GM18519 (cell line): ENCODE data around the gene ANKRD24.
"Not testable (repeated sequence)": the region's sequence is repeated elsewhere in the genome, so short reads cannot be mapped to it uniquely, and the experiment has no call there.

Experiments used
- ATAC-seq: cut with Tn5 transposase; IDR thresholded peaks from one replicate; pipeline ENCODE4 v1.9.1; 2021; ENCODE audit warnings: mild to moderate bottlenecking, moderate library complexity; ENCODE audit not compliant: unreplicated experiment, low FRiP score

The ANKRD24 gene

GRCh38 chr19:4228765-4229178, 46.3 kb downstream of the ANKRD24 start:
- no peak for ATAC-seq

GRCh38 chr19:4229179-4229931, 46.9 kb downstream of the ANKRD24 start, which contains the start of gene EBI3:
Gene EBI3 (plus strand): TSS chr19:4229523. CDS start chr19:4229551, 28 bp downstream.
- no peak for ATAC-seq

- ATAC-seq = not testable (repeated sequence)
Observed at GRCh38 chr19:4230237-4230636, 47.7 kb downstream of the ANKRD24 start.

DNA sequence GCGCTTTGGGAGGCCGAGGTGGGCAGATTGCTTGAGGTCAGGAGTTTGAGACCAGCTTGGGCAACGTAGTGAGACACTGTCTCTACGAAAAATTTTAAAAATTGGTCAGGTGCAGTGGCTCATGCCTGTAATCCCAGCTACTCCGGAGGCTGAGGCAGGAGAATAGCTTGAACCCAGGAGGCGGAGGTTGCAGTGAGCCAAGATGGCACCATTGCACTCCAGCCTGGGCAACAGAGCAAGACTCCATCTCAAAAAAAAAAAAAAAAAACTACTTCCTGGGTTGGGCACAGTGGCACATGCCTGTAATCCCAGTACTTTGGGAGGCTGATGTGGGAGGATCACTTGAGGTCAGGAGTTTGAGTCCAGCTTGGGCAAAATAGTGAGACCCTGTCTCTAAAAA, 49.0 kb downstream of the ANKRD24 start:
- ATAC-seq = not testable (repeated sequence)

DNA sequence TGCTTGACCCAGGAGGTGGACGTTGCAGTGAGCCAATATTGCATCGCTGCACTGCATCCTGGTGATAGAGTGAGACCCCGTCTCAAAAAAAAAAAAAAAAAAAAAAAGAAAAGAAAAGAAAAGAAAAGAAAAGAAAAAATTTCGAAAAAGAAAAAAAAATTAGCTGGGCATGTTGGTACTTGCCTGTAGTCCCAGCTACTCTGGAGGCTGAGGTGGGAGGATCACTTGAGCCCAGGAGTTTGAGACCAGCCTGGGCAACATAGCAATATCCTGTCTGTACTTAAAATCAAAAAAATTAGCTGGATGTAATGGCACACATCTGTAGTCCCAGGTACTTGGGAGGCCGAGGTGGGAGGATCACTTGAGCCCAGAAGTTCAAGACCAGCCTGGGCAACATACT, 49.6 kb downstream of the ANKRD24 start:
- not testable (repeated sequence) for ATAC-seq

- no peak for ATAC-seq
Observed at GRCh38 chr19:4232614-4233281, 50.3 kb downstream of the ANKRD24 start.

GRCh38 chr19:4233282-4233853, 50.9 kb downstream of the ANKRD24 start:
- ATAC-seq = no peak

DNA sequence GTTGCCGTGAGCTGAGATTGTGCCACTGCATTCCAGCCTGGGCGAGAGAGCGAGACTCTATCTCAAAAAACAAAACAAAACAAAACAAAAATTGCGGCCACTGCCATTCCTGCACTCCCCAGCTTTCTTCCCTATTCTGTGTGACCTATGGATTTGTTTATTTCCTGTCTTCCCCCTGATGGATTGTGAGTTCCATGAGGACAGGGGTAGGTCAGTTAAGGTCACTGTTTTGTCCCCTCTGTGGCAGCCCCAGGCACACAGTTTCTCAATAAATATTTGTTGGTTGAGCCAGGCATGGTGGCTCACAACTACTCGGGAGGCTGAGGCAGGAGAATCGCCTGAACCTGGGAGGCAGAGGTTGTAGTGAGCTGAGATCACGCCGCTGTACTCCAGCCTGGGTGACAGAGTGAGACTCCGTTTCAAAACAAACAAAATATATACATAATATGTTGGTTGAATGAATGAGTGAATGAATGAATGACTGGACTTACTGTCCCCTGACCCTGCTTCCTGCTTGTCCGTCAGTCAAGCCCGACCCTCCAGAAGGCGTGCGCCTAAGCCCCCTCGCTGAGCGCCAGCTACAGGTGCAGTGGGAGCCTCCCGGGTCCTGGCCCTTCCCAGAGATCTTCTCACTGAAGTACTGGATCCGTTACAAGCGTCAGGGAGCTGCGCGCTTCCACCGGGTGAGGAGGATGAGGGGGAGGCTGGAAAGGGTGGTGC, 51.8 kb downstream of the ANKRD24 start:
- no peak for ATAC-seq

GRCh38 chr19:4234862-4235201, 52.3 kb downstream of the ANKRD24 start:
- no peak for ATAC-seq

DNA sequence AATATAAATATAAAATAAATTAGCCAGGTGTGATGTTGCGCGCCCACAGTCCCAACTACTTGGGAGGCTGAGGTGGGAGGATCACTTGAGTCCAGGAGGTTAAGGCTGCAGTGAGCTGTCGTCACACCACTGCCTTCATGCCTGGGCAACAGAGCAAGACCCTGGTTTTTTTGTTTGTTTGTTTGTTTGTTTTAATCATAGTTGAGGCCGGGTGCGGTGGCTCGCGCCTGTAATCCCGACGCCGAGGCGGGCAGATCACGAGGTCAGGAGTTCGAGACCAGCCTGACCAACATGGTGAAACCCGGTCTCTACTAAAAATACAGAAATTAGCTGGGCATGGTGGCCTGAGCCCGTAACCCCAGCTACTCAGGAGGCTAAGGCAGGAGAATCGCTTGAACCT, 55.0 kb downstream of the ANKRD24 start:
- ATAC-seq = not testable (repeated sequence)

- no peak for ATAC-seq
Observed at GRCh38 chr19:4238831-4239230, 56.3 kb downstream of the ANKRD24 start.

DNA sequence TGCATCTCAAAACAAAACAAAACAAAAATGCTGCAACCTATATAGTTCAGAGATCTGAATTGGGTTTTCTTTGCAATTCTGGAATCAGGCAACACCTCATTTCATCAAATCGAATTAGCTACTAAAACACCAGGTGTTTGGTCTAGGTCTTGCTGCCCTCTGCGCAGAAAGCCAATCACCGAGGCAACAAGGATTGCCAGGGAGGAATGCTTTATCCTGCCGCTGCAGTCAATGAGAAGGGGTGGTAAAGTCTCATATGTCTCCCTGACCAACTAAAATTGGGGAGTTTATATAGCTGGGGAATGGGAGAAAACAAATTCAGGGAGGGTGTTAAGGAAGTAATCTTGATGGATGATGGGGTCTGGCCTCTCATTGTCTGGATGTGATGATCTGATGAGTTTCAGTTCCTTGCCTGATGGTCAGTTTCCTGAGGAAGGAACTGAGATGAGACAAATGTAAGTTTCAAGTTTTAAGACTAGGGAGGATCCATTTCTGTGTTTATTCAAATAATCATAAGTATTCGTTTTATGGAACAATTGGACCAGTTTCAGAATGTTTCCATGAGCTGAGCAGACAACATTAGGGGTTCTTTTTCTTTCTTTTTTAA, 59.4 kb downstream of the ANKRD24 start:
- ATAC-seq = no peak

DNA sequence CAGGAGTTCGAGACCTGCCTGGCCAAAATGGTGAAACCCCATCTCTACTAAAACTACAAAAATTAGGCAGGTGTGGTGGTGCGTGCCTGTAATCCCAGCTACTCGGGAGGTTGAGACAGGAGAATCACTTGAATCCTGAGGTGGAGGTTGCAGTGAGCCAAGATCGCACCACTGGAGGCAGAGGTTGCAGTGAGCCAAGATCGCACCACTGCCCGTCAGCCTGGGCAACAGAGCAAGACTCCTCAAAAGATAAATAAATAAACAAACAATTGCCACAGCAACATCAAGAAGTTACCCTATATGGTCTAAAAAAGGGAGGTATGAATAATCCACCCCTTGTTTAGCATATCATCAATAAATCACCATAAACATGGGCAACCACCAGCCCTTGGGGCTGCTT, 63.4 kb downstream of the ANKRD24 start:
- not testable (repeated sequence) for ATAC-seq

DNA sequence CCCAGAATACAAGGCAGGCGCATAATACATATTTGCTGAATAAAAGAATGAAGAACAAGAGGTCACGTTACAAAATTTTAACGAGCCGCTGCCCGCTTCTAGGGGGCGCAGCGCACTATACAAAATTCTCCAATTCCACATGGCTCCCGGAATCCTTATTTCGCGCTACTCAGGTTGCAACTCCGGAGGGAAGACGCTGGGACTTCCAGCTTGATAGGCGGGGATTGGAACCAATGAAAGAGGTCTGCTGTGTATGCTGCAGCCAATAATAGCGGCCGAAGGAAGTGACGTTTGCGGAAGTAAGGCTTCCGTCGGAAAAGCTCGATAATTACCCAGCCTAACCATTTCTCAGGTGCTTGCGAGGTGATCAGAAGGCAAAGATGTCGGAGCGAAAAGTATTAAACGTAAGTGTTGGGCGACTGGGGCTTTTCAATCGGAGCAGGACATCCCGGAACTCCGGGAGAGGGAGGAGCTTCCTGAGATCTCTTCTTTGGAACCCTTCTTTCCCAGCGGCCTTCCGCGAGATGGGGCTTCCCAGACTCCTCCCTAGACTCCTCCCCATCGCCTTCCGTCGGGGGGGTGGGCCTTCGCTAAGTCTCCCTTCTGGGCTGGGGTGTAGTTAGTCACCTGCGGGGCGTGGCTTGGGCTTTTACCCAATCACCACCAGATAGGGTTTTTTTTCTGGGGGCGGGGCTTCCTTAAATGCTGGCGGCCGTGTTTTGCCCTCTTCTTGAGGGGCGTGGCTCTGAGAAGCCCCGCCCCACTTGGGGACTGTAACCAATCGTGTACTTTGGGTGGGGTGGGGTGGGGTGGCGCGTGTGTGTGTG, 64.5 kb downstream of the ANKRD24 start, which contains the start of gene YJU2:
Gene YJU2, plus strand, starts transcription at position 314 of the 827 bp plus-strand sequence. Its CDS starts 67 bp downstream, at position 381.
- ATAC-seq = peak; percentile 65

- ATAC-seq = no peak
Observed at GRCh38 chr19:4256563-4256962, 74.1 kb downstream of the ANKRD24 start.

GRCh38 chr19:4257025-4257424, 74.5 kb downstream of the ANKRD24 start:
- no peak for ATAC-seq

DNA sequence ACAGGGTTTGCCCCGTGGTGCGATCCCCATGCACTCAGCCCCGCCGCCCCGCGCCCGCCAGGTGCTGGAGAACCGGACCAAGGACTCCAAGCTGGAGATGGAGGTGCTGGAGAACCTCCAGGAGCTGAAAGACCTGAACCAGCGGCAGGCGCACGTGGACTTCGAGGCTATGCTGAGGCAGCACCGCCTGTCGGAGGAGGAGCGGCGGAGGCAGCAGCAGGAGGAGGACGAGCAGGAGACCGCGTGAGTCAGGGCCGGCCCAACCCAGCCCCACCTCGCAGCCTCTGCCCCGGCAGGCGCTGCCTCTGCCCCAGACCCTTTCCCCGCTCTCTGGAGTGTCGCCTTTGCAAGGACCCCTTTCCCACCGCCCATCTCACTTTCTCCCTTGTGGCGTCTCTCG, 75.7 kb downstream of the ANKRD24 start:
- no peak for ATAC-seq

GRCh38 chr19:4260613-4261191, 78.2 kb downstream of the ANKRD24 start:
- ATAC-seq = no peak

- ATAC-seq = no peak
Observed at GRCh38 chr19:4264812-4265211, 82.3 kb downstream of the ANKRD24 start.
